ENCODE data around the gene CATSPERZ. TPM values are rescaled to one million over a fixed set of nuclear protein-coding genes. Genes with fewer than 3 reads are reported as not detected.

Gene CATSPERZ
- total and polyA plus RNA-seq, 2 of the 13 experiments (the other 11 are each of a cell fraction or from before 2014, with no cell fraction given) = 0.22 to 0.48 TPM

GRCh38 chr11:64269540-64270220 lies 30.5 kb upstream of the CATSPERZ start (continued):
- TF ChIP-seq HMGXB4 (CRISPR knock-in tag; IDR thresholded peaks at IDR 0.05; ENCODE audit: borderline replicate concordance in 1 of 2, low read depth in 1 of 2) (peak; percentile 44 to 74; a peak in 3 of 4 replicates), ZNF451 (CRISPR knock-in tag; IDR thresholded peaks at IDR 0.05) (no peak; the same call in 1 of the 2 replicates), ZNF333 (CRISPR knock-in tag; IDR thresholded peaks at IDR 0.05; ENCODE audit: borderline replicate concordance) (no peak), DDIT3 (CRISPR knock-in tag; IDR thresholded peaks at IDR 0.05) (no peak), CSRNP1 (CRISPR knock-in tag; IDR thresholded peaks at IDR 0.05) (peak; percentile 65), CEBPZ (IDR thresholded peaks at IDR 0.05; ENCODE audit: low read length) (no peak), FOXC1 (CRISPR knock-in tag; IDR thresholded peaks at IDR 0.05; ENCODE audit: borderline replicate concordance) (no peak; the same call in 1 of the 2 replicates), BRCA1 (CRISPR knock-in tag; IDR thresholded peaks at IDR 0.05) (0 out of 2 replicates have a peak, but pooled peaks have one; percentile 28), BCL6 (CRISPR knock-in tag; IDR thresholded peaks at IDR 0.05) (no peak; the same call in 1 of the 2 replicates), ZNF674 (CRISPR knock-in tag; IDR thresholded peaks at IDR 0.05; ENCODE audit: low read depth) (no peak), ZNF841 (CRISPR knock-in tag; IDR thresholded peaks at IDR 0.05; ENCODE audit: borderline replicate concordance) (no peak), JDP2 (CRISPR knock-in tag; IDR thresholded peaks at IDR 0.05; ENCODE audit: borderline replicate concordance) (no peak), HOXA5 (CRISPR knock-in tag; IDR thresholded peaks at IDR 0.05) (peak; percentile 79), CREM (IDR thresholded peaks at IDR 0.05) (peak; percentile 98), CREM (CRISPR knock-in tag; IDR thresholded peaks at IDR 0.05) (no peak), ZNF879 (CRISPR knock-in tag; IDR thresholded peaks at IDR 0.05) (no peak), SNAPC5 (CRISPR knock-in tag; IDR thresholded peaks at IDR 0.05; ENCODE audit: borderline replicate concordance) (peak; percentile 26; the same call in 1 of the 2 replicates), ZNF430 (CRISPR knock-in tag; IDR thresholded peaks at IDR 0.05) (no peak)
- TF ChIP-seq, protein P1, sequence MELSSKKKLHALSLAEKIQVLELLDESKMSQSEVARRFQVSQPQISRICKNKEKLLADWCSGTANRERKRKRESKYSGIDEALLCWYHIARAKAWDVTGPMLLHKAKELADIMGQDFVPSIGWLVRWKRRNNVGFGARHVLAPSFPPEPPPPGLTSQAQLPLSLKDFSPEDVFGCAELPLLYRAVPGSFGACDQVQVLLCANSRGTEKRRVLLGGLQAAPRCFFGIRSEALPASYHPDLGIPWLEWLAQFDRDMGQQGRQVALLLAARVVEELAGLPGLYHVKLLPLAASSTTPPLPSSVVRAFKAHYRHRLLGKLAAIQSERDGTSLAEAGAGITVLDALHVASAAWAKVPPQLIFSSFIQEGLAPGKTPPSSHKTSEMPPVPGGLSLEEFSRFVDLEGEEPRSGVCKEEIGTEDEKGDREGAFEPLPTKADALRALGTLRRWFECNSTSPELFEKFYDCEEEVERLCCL (CRISPR knock-in tag; IDR thresholded peaks at IDR 0.05; ENCODE audit: borderline replicate concordance) = no peak
- TF ChIP-seq, protein P2, sequence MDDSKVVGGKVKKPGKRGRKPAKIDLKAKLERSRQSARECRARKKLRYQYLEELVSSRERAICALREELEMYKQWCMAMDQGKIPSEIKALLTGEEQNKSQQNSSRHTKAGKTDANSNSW (CRISPR knock-in tag; IDR thresholded peaks at IDR 0.05; ENCODE audit: borderline replicate concordance) = no peak

Measured in HepG2 (cell line).